ENCODE results near the gene MED23.

Gene MED23

DNA sequence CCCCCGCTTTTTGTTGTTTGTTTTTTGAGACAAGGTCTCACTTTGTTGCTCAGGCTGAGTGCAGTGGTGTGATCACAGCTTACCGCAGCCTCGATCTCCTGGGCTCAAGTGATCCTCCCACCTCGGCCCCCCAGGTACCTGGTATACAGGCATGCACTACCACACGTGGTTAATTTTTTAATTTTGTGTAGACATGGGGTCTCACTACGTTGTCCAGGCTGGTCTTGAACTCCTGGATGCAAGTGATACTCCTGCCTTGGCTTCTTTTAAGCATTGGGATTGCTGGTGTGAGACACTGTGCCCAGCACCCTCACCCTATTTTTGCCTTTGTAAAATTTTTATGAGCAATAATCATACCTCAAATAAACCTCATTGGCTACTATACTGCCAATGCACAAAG lies 14.5 kb upstream of the MED23 start:
- Histone ChIP-seq H3K36me3 (ENCODE audit: insufficient read depth) (no peaks in the 10 kb centered on the region), H2AFZ (ENCODE audit: low read depth) (no peak overlapping the region), H4K20me1 (ENCODE audit: insufficient read depth) (no peaks in the 10 kb centered on the region), H3K9ac (no peak overlapping the region), H3K27ac (no peak overlapping the region), H3K4me1 (ENCODE audit: low read depth, poor library complexity, severe bottlenecking) (peaks cover 29% of the 10 kb centered on the region), H3K4me3 (IDR thresholded peaks at IDR 0.05; ENCODE audit: insufficient read depth, low read depth, low read length) (no peak overlapping the region), H3K79me2 (ENCODE audit: insufficient read depth, low read depth) (no peaks in the 10 kb centered on the region), H3K27me3 (ENCODE audit: insufficient read depth, low read depth) (no peaks in the 10 kb centered on the region), H3K4me2 (no peak overlapping the region)
- TF ChIP-seq, protein P1, sequence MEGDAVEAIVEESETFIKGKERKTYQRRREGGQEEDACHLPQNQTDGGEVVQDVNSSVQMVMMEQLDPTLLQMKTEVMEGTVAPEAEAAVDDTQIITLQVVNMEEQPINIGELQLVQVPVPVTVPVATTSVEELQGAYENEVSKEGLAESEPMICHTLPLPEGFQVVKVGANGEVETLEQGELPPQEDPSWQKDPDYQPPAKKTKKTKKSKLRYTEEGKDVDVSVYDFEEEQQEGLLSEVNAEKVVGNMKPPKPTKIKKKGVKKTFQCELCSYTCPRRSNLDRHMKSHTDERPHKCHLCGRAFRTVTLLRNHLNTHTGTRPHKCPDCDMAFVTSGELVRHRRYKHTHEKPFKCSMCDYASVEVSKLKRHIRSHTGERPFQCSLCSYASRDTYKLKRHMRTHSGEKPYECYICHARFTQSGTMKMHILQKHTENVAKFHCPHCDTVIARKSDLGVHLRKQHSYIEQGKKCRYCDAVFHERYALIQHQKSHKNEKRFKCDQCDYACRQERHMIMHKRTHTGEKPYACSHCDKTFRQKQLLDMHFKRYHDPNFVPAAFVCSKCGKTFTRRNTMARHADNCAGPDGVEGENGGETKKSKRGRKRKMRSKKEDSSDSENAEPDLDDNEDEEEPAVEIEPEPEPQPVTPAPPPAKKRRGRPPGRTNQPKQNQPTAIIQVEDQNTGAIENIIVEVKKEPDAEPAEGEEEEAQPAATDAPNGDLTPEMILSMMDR (conservative IDR thresholded peaks at IDR 0.05; ENCODE audit: low read depth, low read length), result no peak

DNA sequence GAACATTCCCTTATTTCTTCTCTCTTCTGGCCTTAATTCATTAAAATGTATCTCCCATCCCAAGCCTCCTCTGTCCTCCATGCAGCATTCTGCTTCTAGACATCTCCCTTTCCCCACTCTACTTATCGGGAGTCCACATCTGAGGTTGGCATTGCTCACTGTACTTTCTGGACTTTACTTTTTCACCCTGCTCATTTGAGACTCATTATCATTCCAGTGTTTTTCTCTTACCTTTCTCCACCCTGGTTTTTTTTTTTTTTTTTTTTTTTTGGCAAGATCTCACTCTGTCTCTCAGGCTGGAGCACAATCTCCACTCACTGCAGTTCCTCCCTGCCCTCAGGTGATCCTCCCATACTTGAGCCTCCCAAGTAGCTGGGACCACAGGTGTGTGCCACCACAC lies 13.5 kb upstream of the MED23 start:
- Histone ChIP-seq H3K27me3 (ENCODE audit: insufficient read depth, low read depth) (no peaks in the 10 kb centered on the region), H3K4me3 (IDR thresholded peaks at IDR 0.05; ENCODE audit: insufficient read depth, low read depth, low read length) (no peak overlapping the region), H3K4me2 (no peak overlapping the region), H3K36me3 (ENCODE audit: insufficient read depth) (no peaks in the 10 kb centered on the region), H3K9ac (no peak overlapping the region), H2AFZ (ENCODE audit: low read depth) (no peak overlapping the region), H4K20me1 (ENCODE audit: insufficient read depth) (no peaks in the 10 kb centered on the region), H3K79me2 (ENCODE audit: insufficient read depth, low read depth) (no peaks in the 10 kb centered on the region), H3K4me1 (ENCODE audit: low read depth, poor library complexity, severe bottlenecking) (peaks cover 29% of the 10 kb centered on the region), H3K27ac (no peak overlapping the region)
- TF ChIP-seq, protein P1 (conservative IDR thresholded peaks at IDR 0.05; ENCODE audit: low read depth, low read length), result no peak

DNA sequence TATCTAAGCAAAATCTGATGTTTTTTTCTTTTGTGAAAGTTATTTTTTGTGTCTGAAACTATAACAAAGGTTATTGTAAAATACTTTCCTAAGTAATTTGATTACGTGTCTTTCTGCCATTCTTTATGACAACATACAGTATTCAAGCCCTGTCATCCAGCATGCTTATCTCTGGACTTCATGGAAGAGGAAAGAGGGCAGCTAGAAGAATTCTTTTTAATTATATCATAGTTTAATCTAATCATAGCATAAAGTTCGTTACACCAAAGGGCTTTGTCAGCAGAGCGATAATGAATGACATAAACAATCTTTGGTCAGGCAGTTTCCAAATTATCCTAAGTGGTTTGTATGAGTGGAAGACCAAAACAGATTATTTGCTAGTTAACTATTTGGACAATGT lies 12.5 kb upstream of the MED23 start:
- H4K20me1 ChIP-seq (ENCODE audit: insufficient read depth), result no peaks in the 10 kb centered on the region
- no peaks in the 10 kb centered on the region for H3K27me3 ChIP-seq (ENCODE audit: insufficient read depth, low read depth)
- TF ChIP-seq, protein P1 (conservative IDR thresholded peaks at IDR 0.05; ENCODE audit: low read depth, low read length), result no peak
- no peak overlapping the region; the same call in 1 of the 2 replicates for H3K9ac ChIP-seq
- peak overlapping the region; percentile 62 for H3K4me2 ChIP-seq
- peak overlapping the region; percentile 57 for H3K27ac ChIP-seq
- 0 out of 2 replicates have a peak overlapping the region, but pooled peaks have one; percentile 17 for H2AFZ ChIP-seq (ENCODE audit: low read depth)
- H3K36me3 ChIP-seq (ENCODE audit: insufficient read depth), result no peaks in the 10 kb centered on the region
- H3K79me2 ChIP-seq (ENCODE audit: insufficient read depth, low read depth), result no peaks in the 10 kb centered on the region
- peaks cover 29% of the 10 kb centered on the region for H3K4me1 ChIP-seq (ENCODE audit: low read depth, poor library complexity, severe bottlenecking)
- no peak overlapping the region for H3K4me3 ChIP-seq (IDR thresholded peaks at IDR 0.05; ENCODE audit: insufficient read depth, low read depth, low read length)

DNA sequence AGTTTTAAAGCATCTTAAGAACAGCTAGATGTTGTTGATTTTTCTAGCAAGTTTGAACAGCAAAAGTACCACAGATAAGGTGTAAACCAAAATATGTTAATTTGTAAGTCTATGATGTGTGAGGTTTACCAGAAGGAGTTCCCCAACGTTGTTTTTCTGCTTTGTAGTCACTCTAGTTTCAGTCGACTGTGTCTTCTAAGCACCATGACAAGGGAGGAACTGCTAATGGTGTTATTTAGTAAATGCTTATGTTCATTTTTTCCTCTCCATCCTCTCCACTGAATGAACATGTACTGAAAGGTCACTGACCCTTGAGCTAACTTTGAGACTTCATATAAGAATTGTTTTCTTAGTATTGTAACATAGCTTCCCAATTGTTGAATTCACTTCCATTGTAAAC lies 12.1 kb upstream of the MED23 start:
- Histone ChIP-seq H3K9ac (no peak overlapping the region; the same call in 1 of the 2 replicates), H3K4me2 (peak overlapping the region; percentile 62), H2AFZ (ENCODE audit: low read depth) (peak overlapping the region; percentile 17), H3K4me1 (ENCODE audit: low read depth, poor library complexity, severe bottlenecking) (peaks cover 29% of the 10 kb centered on the region), H4K20me1 (ENCODE audit: insufficient read depth) (no peaks in the 10 kb centered on the region), H3K27me3 (ENCODE audit: insufficient read depth, low read depth) (no peaks in the 10 kb centered on the region), H3K27ac (peak overlapping the region; percentile 57), H3K4me3 (IDR thresholded peaks at IDR 0.05; ENCODE audit: insufficient read depth, low read depth, low read length) (no peak overlapping the region), H3K79me2 (ENCODE audit: insufficient read depth, low read depth) (no peaks in the 10 kb centered on the region), H3K36me3 (ENCODE audit: insufficient read depth) (no peaks in the 10 kb centered on the region)
- TF ChIP-seq, protein P1 (conservative IDR thresholded peaks at IDR 0.05; ENCODE audit: low read depth, low read length), result no peak
